ENCODE measurements around the gene MOV10. TPM values are rescaled to one million over a fixed set of nuclear protein-coding genes. Genes with fewer than 3 reads are reported as not detected.

The MOV10 gene
- total and polyA plus RNA-seq, 2 of the 8 experiments (the other 6 are each of a cell fraction or from before 2014, with no cell fraction given) = 57.3 to 109 TPM

DNA sequence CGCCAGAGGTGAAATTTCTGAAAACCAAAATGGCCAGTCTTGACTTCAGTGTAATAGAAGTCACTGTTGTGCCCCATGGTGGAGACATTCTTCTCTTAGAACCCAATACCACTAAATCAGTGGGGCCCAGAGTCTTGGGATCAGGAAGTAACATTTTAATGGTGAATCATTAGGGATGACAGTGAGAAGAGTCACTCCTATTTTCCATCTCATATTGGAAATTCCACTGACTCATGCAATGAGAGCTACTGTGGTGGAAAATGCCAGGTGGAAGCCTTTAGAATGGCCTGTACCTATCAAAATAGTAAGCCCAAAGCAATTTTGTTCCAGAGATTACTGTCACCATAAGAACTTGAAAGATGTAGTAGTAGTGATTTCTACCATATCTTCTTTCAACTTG is 61.3 kb downstream of the MOV10 start:
- no peak overlapping the region for H2AK5ac ChIP-seq (ENCODE audit: low read depth, low read length)
- no peak overlapping the region for H3K4ac ChIP-seq (replicated peaks; ENCODE audit: insufficient read length, low read depth, low read length)
- no peak overlapping the region for H2BK12ac ChIP-seq (ENCODE audit: low read depth, low read length)
- H3K4me2 ChIP-seq (ENCODE audit: insufficient read depth in 1 of 2, low read depth in 2 of 2, low read length in 2 of 2) = no peak overlapping the region
- H3K4me3 ChIP-seq (ENCODE audit: extremely low read depth in 1 of 4, insufficient read depth in 2 of 4, low read depth in 3 of 4, low read length in 4 of 4) = no peak overlapping the region
- H3K79me1 ChIP-seq (ENCODE audit: low read depth, low read length) = no peaks in the 10 kb centered on the region
- DNase-seq (ENCODE audit: low read depth in 1 of 2, low spot score in 2 of 2) (no peak), FAIRE-seq (no peak)
- POLR2A ChIA-PET (ENCODE audit: partially characterized antibody) = no interaction called here
- H3K36me3 ChIP-seq (ENCODE audit: control insufficient read depth in 2 of 4, insufficient read depth in 4 of 4, low read length in 3 of 4) = no peaks in the 10 kb centered on the region
- H4K91ac ChIP-seq (replicated peaks; ENCODE audit: insufficient read length, low read length) = no peak overlapping the region
- H3K18ac ChIP-seq (ENCODE audit: extremely low read depth, low read length) = no peak overlapping the region
- H3K9ac ChIP-seq (replicated peaks in 1 of 4; ENCODE audit: extremely low read depth in 1 of 4, low read depth in 3 of 4, low read length in 3 of 4) = no peak overlapping the region
- TF ChIP-seq MAFK (IDR thresholded peaks at IDR 0.05; ENCODE audit: low read depth, low read length) (no peak), TEAD4 (IDR thresholded peaks at IDR 0.05; ENCODE audit: low read depth, low read length) (no peak), POLR2AphosphoS5 (IDR thresholded peaks at IDR 0.05; ENCODE audit: low read depth, low read length) (no peak), SIX5 (IDR thresholded peaks at IDR 0.05; ENCODE audit: low read depth, low read length) (no peak), SP4 (IDR thresholded peaks at IDR 0.05; ENCODE audit: low read length) (no peak), CEBPB (IDR thresholded peaks at IDR 0.05; ENCODE audit: low read depth, low read length) (no peak), EGR1 (IDR thresholded peaks at IDR 0.05; ENCODE audit: borderline replicate concordance, low read depth, low read length) (no peak), RFX5 (IDR thresholded peaks at IDR 0.05; ENCODE audit: borderline replicate concordance, low read depth, low read length) (no peak), RXRA (IDR thresholded peaks at IDR 0.05; ENCODE audit: insufficient read depth, low read depth, low read length) (no peak), RNF2 (IDR thresholded peaks at IDR 0.05; ENCODE audit: borderline replicate concordance, low read depth, low read length, missing control alignments, poor library complexity, severe bottlenecking) (no peak), GABPA (IDR thresholded peaks at IDR 0.05; ENCODE audit: borderline replicate concordance, insufficient read depth, low read length) (no peak)
- TF ChIP-seq, protein P1, sequence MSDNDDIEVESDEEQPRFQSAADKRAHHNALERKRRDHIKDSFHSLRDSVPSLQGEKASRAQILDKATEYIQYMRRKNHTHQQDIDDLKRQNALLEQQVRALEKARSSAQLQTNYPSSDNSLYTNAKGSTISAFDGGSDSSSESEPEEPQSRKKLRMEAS (IDR thresholded peaks at IDR 0.05) = no peak
- TF ChIP-seq, protein P2, sequence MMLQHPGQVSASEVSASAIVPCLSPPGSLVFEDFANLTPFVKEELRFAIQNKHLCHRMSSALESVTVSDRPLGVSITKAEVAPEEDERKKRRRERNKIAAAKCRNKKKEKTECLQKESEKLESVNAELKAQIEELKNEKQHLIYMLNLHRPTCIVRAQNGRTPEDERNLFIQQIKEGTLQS (IDR thresholded peaks at IDR 0.05; ENCODE audit: insufficient read depth, low read depth, low read length) = no peak
- H2AFZ ChIP-seq (ENCODE audit: low read length) = no peak overlapping the region
- no peaks in the 10 kb centered on the region for H3K4me1 ChIP-seq (replicated peaks in 1 of 4; ENCODE audit: control insufficient read depth in 3 of 4, insufficient read depth in 4 of 4, low read length in 3 of 4)
- no peak overlapping the region for H2BK15ac ChIP-seq (ENCODE audit: low read length)
- H2BK120ac ChIP-seq (replicated peaks; ENCODE audit: low read depth, low read length) = no peak overlapping the region
- H4K8ac ChIP-seq (ENCODE audit: extremely low read depth, insufficient read depth, low read length) = no peak overlapping the region
- no peak overlapping the region for H3K56ac ChIP-seq (replicated peaks; ENCODE audit: insufficient read length, low read depth, low read length)
- 93% methylated on average over 1 of the region's 1 CpG; no CpG with 5 or more reads in 1 of the 2 experiments for WGBS, 2 experiments (ENCODE audit: extremely low coverage in 1 of 2, insufficient coverage in 1 of 2, insufficient read length in 1 of 2, insufficient replicate concordance in 2 of 2, low coverage in 1 of 2, low lambda C conversion rate in 2 of 2, missing lambda C conversion rate in 1 of 2)
- no peak overlapping the region for H3K14ac ChIP-seq (ENCODE audit: insufficient read length)
- CTCF ChIA-PET (ENCODE audit: partially characterized antibody) = interaction anchor here (2.3 to 3.5 kb wide), 2 partner anchors 16 to 69 kb away, joined by 7 to 25 read pairs; a partner anchor contains a TSS
- H3K27me3 ChIP-seq (replicated peaks in 1 of 4; ENCODE audit: control insufficient read depth in 3 of 4, extremely low read depth in 1 of 4, insufficient read depth in 3 of 4, low read length in 3 of 4) = no peaks in the 10 kb centered on the region; a peak in 1 of 7 replicates
- H3K9me3 ChIP-seq (ENCODE audit: insufficient read depth in 2 of 2, low read depth in 1 of 2, low read length in 1 of 2) = no peaks in the 10 kb centered on the region
- H4K5ac ChIP-seq (ENCODE audit: insufficient read length, low read depth, low read length) = no peak overlapping the region
- no peaks in the 10 kb centered on the region; the same call in 1 of the 2 replicates for H3K23me2 ChIP-seq (ENCODE audit: low read depth, low read length)
- no peak overlapping the region for H3K27ac ChIP-seq (ENCODE audit: low read depth, low read length)
- H3K23ac ChIP-seq (ENCODE audit: insufficient read length) = no peak overlapping the region
- H2BK20ac ChIP-seq (ENCODE audit: low read length) = no peak overlapping the region
- no peak overlapping the region for H2BK5ac ChIP-seq (ENCODE audit: low read depth, low read length)
- no peaks in the 10 kb centered on the region for H4K20me1 ChIP-seq (replicated peaks in 1 of 2; ENCODE audit: control insufficient read depth in 1 of 2, insufficient read depth in 2 of 2, low read length in 2 of 2)
- H3K79me2 ChIP-seq (ENCODE audit: control insufficient read depth in 1 of 2, insufficient read depth in 2 of 2, low read length in 2 of 2) = no peaks in the 10 kb centered on the region
